ENCODE data around the gene SMIM24.

DNA sequence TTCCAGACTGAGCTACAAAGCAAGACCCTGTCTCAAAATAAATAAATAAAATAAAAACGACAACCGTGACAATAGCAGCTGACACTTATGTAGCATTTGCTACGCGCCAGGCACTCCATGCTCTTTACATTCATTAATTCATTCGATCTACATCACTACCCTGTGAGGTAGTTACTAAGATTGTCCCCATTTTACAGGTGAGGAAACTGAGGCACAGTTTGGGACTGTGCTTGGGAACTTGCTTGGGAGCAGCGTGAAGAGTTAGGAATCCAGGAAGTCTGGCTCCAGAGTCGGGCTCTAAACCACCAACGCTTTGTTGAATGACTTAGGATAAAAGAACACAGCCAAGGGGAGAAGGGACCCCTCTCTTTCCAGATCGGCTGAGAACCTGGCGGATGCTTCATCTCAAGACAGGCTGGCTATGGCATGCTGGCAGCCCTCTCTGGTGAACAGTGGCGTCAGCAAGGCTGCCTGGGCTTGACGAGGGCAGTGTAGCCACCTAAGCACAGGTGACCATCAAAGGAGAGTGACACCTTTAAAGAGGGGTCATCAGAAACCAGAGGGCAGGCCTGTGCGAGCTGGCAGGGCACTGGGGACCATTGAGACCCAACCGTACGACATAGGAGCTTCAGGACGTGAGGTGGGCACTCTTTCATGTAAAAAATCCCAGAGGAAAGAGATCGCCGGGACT, 19.6 kb upstream of the SMIM24 start:
- no peak for TF ChIP-seq POLR2A (IDR thresholded peaks at IDR 0.05)
- TF ChIP-seq, protein P1, sequence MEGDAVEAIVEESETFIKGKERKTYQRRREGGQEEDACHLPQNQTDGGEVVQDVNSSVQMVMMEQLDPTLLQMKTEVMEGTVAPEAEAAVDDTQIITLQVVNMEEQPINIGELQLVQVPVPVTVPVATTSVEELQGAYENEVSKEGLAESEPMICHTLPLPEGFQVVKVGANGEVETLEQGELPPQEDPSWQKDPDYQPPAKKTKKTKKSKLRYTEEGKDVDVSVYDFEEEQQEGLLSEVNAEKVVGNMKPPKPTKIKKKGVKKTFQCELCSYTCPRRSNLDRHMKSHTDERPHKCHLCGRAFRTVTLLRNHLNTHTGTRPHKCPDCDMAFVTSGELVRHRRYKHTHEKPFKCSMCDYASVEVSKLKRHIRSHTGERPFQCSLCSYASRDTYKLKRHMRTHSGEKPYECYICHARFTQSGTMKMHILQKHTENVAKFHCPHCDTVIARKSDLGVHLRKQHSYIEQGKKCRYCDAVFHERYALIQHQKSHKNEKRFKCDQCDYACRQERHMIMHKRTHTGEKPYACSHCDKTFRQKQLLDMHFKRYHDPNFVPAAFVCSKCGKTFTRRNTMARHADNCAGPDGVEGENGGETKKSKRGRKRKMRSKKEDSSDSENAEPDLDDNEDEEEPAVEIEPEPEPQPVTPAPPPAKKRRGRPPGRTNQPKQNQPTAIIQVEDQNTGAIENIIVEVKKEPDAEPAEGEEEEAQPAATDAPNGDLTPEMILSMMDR (IDR thresholded peaks at IDR 0.05 in 4 of 5, conservative IDR thresholded peaks at IDR 0.05 in 1 of 5) = no peak

Measured in gastrocnemius medialis (tissue), 4 donors.